ENCODE measurements around the gene JADE3. TPM values are rescaled to one million over a fixed set of nuclear protein-coding genes. Genes with fewer than 3 reads are reported as not detected.

Gene JADE3
- 7.2 TPM for polyA plus RNA-seq (2013, experiment 1 of 2; ENCODE audit: insufficient read length)
- polyA plus RNA-seq (2013, experiment 2 of 2; ENCODE audit: insufficient read length) = 7.6 TPM

- peak; percentile 74 for DNase-seq
Measured at GRCh38 chrX:46912098-46912602, at the start of gene JADE3. Gene JADE3 (plus strand): TSS chrX:46912421. CDS start chrX:46984895, 72,474 bp downstream.

- DNase-seq = no peak
Measured at GRCh38 chrX:46863072-46863471, 49.1 kb upstream of the JADE3 start.

GRCh38 chrX:46864606-46865005 lies 47.6 kb upstream of the JADE3 start:
- DNase-seq = peak; percentile 0

- DNase-seq = peak; percentile 46
Measured at GRCh38 chrX:46865281-46865680, 46.9 kb upstream of the JADE3 start.

GRCh38 chrX:46866726-46867125 lies 45.5 kb upstream of the JADE3 start:
- DNase-seq = no peak

- DNase-seq = peak; percentile 47
Measured at GRCh38 chrX:46873746-46874145, 38.5 kb upstream of the JADE3 start.

GRCh38 chrX:46876901-46877300 lies 35.3 kb upstream of the JADE3 start:
- no peak for DNase-seq

GRCh38 chrX:46882266-46882665 lies 30.0 kb upstream of the JADE3 start:
- no peak for DNase-seq

GRCh38 chrX:46884799-46885198 lies 27.4 kb upstream of the JADE3 start:
- DNase-seq = no peak

- no peak for DNase-seq
Measured at GRCh38 chrX:46898207-46898606, 14.0 kb upstream of the JADE3 start.

GRCh38 chrX:46903458-46904242 lies 8.6 kb upstream of the JADE3 start:
- DNase-seq = peak; percentile 69

- no peak for DNase-seq
Measured at GRCh38 chrX:46904626-46905025, 7.6 kb upstream of the JADE3 start.

GRCh38 chrX:46910415-46910814 lies 1.8 kb upstream of the JADE3 start:
- DNase-seq = no peak

- DNase-seq = peak; percentile 36
Measured at GRCh38 chrX:46912603-46913491, 626 bp downstream of the JADE3 start.

- DNase-seq = no peak
Measured at GRCh38 chrX:46913667-46914066, 1.4 kb downstream of the JADE3 start.

- DNase-seq = no peak
Measured at GRCh38 chrX:46916273-46916672, 4.1 kb downstream of the JADE3 start.

GRCh38 chrX:46917622-46918021 lies 5.4 kb downstream of the JADE3 start:
- DNase-seq = no peak

GRCh38 chrX:46918434-46918833 lies 6.2 kb downstream of the JADE3 start:
- DNase-seq = no peak

- DNase-seq = no peak
Measured at GRCh38 chrX:46920235-46920634, 8.0 kb downstream of the JADE3 start.

GRCh38 chrX:46922611-46923010 lies 10.4 kb downstream of the JADE3 start:
- no peak for DNase-seq

GRCh38 chrX:46927718-46928117 lies 15.5 kb downstream of the JADE3 start:
- no peak for DNase-seq

GRCh38 chrX:46929439-46930261 lies 17.4 kb downstream of the JADE3 start:
- peak; percentile 40 for DNase-seq

Measured in fibroblast of skin of abdomen (primary cell).